HepG2 (cell line): ENCODE data around the gene PFDN2. TPM values are rescaled to one million over a fixed set of nuclear protein-coding genes. Genes with fewer than 3 reads are reported as not detected.
A peak's percentile ranks its signal among the peaks of the same experiment; 100 is the strongest.

Experiments
- CC2D1A ChIP-seq: sonication (generic); formaldehyde crosslinking; IDR thresholded peaks from 2 replicates; pipeline ENCODE4 v1.8.1; 2023; ENCODE audit warnings: mild to moderate bottlenecking, missing genetic modification reagents
- CEBPB ChIP-seq: IDR thresholded peaks from 2 replicates; pipeline ENCODE4 v1.6.1; 2011; ENCODE audit warnings: low read depth, low read length, improper control_type of control experiment, borderline replicate concordance
- ELF3 ChIP-seq: IDR thresholded peaks from 2 replicates; pipeline ENCODE4 v1.6.1; 2016; ENCODE audit warnings: missing genetic modification reagents, missing compliant biosample characterization
- FOSL2 ChIP-seq: sonication (generic); formaldehyde crosslinking; IDR thresholded peaks from 2 replicates; pipeline ENCODE4 v1.4.0; 2020; ENCODE audit warnings: missing genetic modification reagents
- HOXA7 ChIP-seq: sonication (generic); formaldehyde crosslinking; IDR thresholded peaks from 2 replicates; pipeline ENCODE4 v1.8.1; 2022; ENCODE audit warnings: mild to moderate bottlenecking, missing genetic modification reagents, moderate library complexity
- IRX3 ChIP-seq: sonication (generic); formaldehyde crosslinking; IDR thresholded peaks from 2 replicates; pipeline ENCODE4 v1.8.1; 2023; ENCODE audit warnings: mild to moderate bottlenecking, low read depth, missing genetic modification reagents, borderline replicate concordance
- NR3C1 ChIP-seq: sonication (generic); formaldehyde crosslinking; IDR thresholded peaks from 2 replicates; pipeline ENCODE4 v1.4.0; 2020; ENCODE audit warnings: missing genetic modification reagents
- PRDM4 ChIP-seq: sonication (generic); formaldehyde crosslinking; IDR thresholded peaks from 2 replicates; pipeline ENCODE4 v1.9.0; 2021; ENCODE audit warnings: missing genetic modification reagents, borderline replicate concordance
- SAP130 ChIP-seq: IDR thresholded peaks from 2 replicates; pipeline ENCODE4 v1.6.1; 2016; ENCODE audit warnings: low read depth
- XBP1 ChIP-seq: sonication (generic); formaldehyde crosslinking; IDR thresholded peaks from 2 replicates; pipeline ENCODE4 v1.5.0; 2020; ENCODE audit warnings: missing genetic modification reagents
- ZBTB33 ChIP-seq: sonication (generic); formaldehyde crosslinking; IDR thresholded peaks from 2 replicates; pipeline ENCODE4 v1.4.0; 2020; ENCODE audit warnings: missing genetic modification reagents
- ZNF121 ChIP-seq: sonication (generic); formaldehyde crosslinking; IDR thresholded peaks from 2 replicates; pipeline ENCODE4 v1.5.0; 2020; ENCODE audit warnings: mild to moderate bottlenecking, missing genetic modification reagents
- ZNF253 ChIP-seq: sonication (generic); formaldehyde crosslinking; IDR thresholded peaks from 2 replicates; pipeline ENCODE4 v1.8.0; 2022; ENCODE audit warnings: mild to moderate bottlenecking, missing genetic modification reagents, borderline replicate concordance
- ZNF281 ChIP-seq: sonication (generic); formaldehyde crosslinking; IDR thresholded peaks from 2 replicates; pipeline ENCODE4 v1.4.0; 2020; ENCODE audit warnings: missing genetic modification reagents, borderline replicate concordance
- ZNF629 ChIP-seq: sonication (generic); formaldehyde crosslinking; conservative IDR thresholded peaks from 2 replicates; pipeline ENCODE4 v1.5.0; 2020; ENCODE audit warnings: missing genetic modification reagents
- ZNF790 ChIP-seq: sonication (generic); formaldehyde crosslinking; IDR thresholded peaks from 2 replicates; pipeline ENCODE4 v1.8.0; 2022; ENCODE audit warnings: missing genetic modification reagents, mild to moderate bottlenecking, borderline replicate concordance
- polyA plus RNA-seq, 8 experiments: library from polyadenylated mRNA; depleted of rRNA in 3 of 8; stranded (reverse) in 7 of 8; unstranded in 1 of 8; fragments of >200 nt; fragmentation: Illumina TruSeq in 4 of 8; extraction: Trizol in 4 of 8; gene quantifications; 2 replicates each; pipeline versions ENCODE4 v1.2.1 to v1.2.3, GENCODE V29; 2011 to 2016; ENCODE audit warnings: low read depth in 4 of 8, missing spikeins in 1 of 8, mixed read lengths in 1 of 8; ENCODE audit not compliant: insufficient read depth in 1 of 8
- total RNA-seq, 5 experiments: library from RNA; depleted of rRNA; stranded (reverse); fragments of >200 nt; fragmentation: Illumina TruSeq; extraction: Trizol; gene quantifications; 2 replicates each; pipeline ENCODE4 v1.2.3, GENCODE V29; 2016; ENCODE audit warnings: low read depth in 1 of 5

The PFDN2 gene
- total and polyA plus RNA-seq, 2 of the 13 experiments (the other 11 are each of a cell fraction or from before 2014, with no cell fraction given), result 62.6 to 63.6 TPM

GRCh38 chr1:161115132-161115711, 2.6 kb downstream of the PFDN2 start (continued):
- TF ChIP-seq ZBTB33, result peak; percentile 75; the same call in 1 of the 2 replicates
- peak; percentile 89 for TF ChIP-seq FOSL2 (CRISPR knock-in tag)
- TF ChIP-seq ZNF121 (CRISPR knock-in tag), result 0 out of 2 replicates have a peak, but pooled peaks have one; percentile 35
- TF ChIP-seq XBP1 (CRISPR knock-in tag), result no peak
- no peak for TF ChIP-seq HOXA7 (CRISPR knock-in tag)
- TF ChIP-seq IRX3 (CRISPR knock-in tag), result no peak
- TF ChIP-seq NR3C1 (CRISPR knock-in tag), result no peak
- TF ChIP-seq PRDM4 (CRISPR knock-in tag), result no peak
- no peak for TF ChIP-seq CC2D1A (CRISPR knock-in tag)
- no peak for TF ChIP-seq ZNF253 (CRISPR knock-in tag)
- TF ChIP-seq ZNF790 (CRISPR knock-in tag), result no peak
- TF ChIP-seq ZNF281 (CRISPR knock-in tag), result no peak
- TF ChIP-seq ZNF629 (CRISPR knock-in tag), result no peak
- 0 out of 2 replicates have a peak, but pooled peaks have one; percentile 34 for TF ChIP-seq CEBPB
- no peak for TF ChIP-seq ELF3 (CRISPR knock-in tag)
- TF ChIP-seq SAP130 (CRISPR knock-in tag), result 0 out of 2 replicates have a peak, but pooled peaks have one; percentile 34
